ENCODE measurements around the gene CBLN2. TPM values are rescaled to one million over a fixed set of nuclear protein-coding genes. Genes with fewer than 3 reads are reported as not detected.

Gene CBLN2
- total RNA-seq, 5 donors from 2014 or later (not counting 1 experiment from before 2014, with no cell fraction given): not detected

- no peaks in the 10 kb centered on the region for H3K4me1 ChIP-seq (ENCODE audit: control insufficient read depth in 1 of 2, extremely low read depth in 1 of 2, insufficient read depth in 2 of 2, low read length in 2 of 2)
- no peak for ATAC-seq (replicated peaks in 1 of 4)
- no CpG with 5 or more reads among the region's 1 CpG for WGBS (ENCODE audit: insufficient coverage)
These were observed 11.8 kb upstream of the CBLN2 start for GRCh38 chr18:72555968-72556367.

GRCh38 chr18:72555101-72555500 lies 11.0 kb upstream of the CBLN2 start:
- H3K27ac ChIP-seq (ENCODE audit: low read length): no peak overlapping the region
- H3K4me3 ChIP-seq (ENCODE audit: control insufficient read depth in 1 of 2, extremely low read depth in 1 of 2, low read length in 1 of 2): no peak overlapping the region
- DNase-seq: no peak
- CTCF ChIA-PET: no interaction called here
- POLR2A ChIA-PET: no interaction called here
- Mint-ChIP-seq H3K27me3 (no peaks in the 10 kb centered on the region), H3K4me1 (no peaks in the 10 kb centered on the region), H3K9me3 (peaks cover 0 to 3% (median 0%) of the 10 kb centered on the region in 3 donors), H3K27ac (no peak overlapping the region), H3K36me3 (no peaks in the 10 kb centered on the region), H3K4me3 (no peak overlapping the region)
- WGBS (ENCODE audit: insufficient coverage): 62% methylated on average over 3 of the region's 7 CpGs
- H3K9me3 ChIP-seq: no peaks in the 10 kb centered on the region
- ATAC-seq (replicated peaks in 1 of 4): no peak
- H3K27me3 ChIP-seq (replicated peaks in 1 of 2; ENCODE audit: control insufficient read depth in 2 of 2, extremely low read depth in 1 of 2, insufficient read depth in 2 of 2, low read length in 1 of 2): peaks cover 0 to 3% of the 10 kb centered on the region in 2 experiments
- H3K4me1 ChIP-seq (ENCODE audit: control insufficient read depth in 1 of 2, extremely low read depth in 1 of 2, insufficient read depth in 2 of 2, low read length in 2 of 2): no peaks in the 10 kb centered on the region
- no peaks in the 10 kb centered on the region for H3K36me3 ChIP-seq (ENCODE audit: control insufficient read depth in 2 of 2, extremely low read depth in 1 of 2, insufficient read depth in 1 of 2, low read length in 1 of 2)

More at GRCh38 chr18:72555968-72556367, 11.8 kb upstream of the CBLN2 start:
- H3K27me3 Mint-ChIP-seq: no peaks in the 10 kb centered on the region
- no peak overlapping the region for H3K27ac Mint-ChIP-seq
- H3K4me3 Mint-ChIP-seq: no peak overlapping the region
- Histone ChIP-seq H3K27ac (ENCODE audit: low read length) (no peak overlapping the region), H3K4me3 (ENCODE audit: control insufficient read depth in 1 of 2, extremely low read depth in 1 of 2, low read length in 1 of 2) (no peak overlapping the region), H3K27me3 (replicated peaks in 1 of 2; ENCODE audit: control insufficient read depth in 2 of 2, extremely low read depth in 1 of 2, insufficient read depth in 2 of 2, low read length in 1 of 2) (peaks cover 0 to 3% of the 10 kb centered on the region in 2 experiments), H3K9me3 (no peaks in the 10 kb centered on the region), H3K36me3 (ENCODE audit: control insufficient read depth in 2 of 2, extremely low read depth in 1 of 2, insufficient read depth in 1 of 2, low read length in 1 of 2) (no peaks in the 10 kb centered on the region)
- CTCF ChIA-PET: no interaction called here
- H3K9me3 Mint-ChIP-seq: peaks cover 0 to 3% (median 0%) of the 10 kb centered on the region in 3 donors
- no peaks in the 10 kb centered on the region for H3K36me3 Mint-ChIP-seq
- H3K4me1 Mint-ChIP-seq: no peaks in the 10 kb centered on the region
- no peak for DNase-seq
- POLR2A ChIA-PET: no interaction called here

GRCh38 chr18:72543357-72544055 lies 636 bp downstream of the CBLN2 start:
- no peaks in the 10 kb centered on the region for H3K4me1 ChIP-seq (ENCODE audit: control insufficient read depth in 1 of 2, extremely low read depth in 1 of 2, insufficient read depth in 2 of 2, low read length in 2 of 2)
- peaks cover 35 to 39% of the 10 kb centered on the region in 2 donors for H3K27me3 Mint-ChIP-seq
- H3K27me3 ChIP-seq (replicated peaks in 1 of 2; ENCODE audit: control insufficient read depth in 2 of 2, extremely low read depth in 1 of 2, insufficient read depth in 2 of 2, low read length in 1 of 2): peaks cover 21 to 23% of the 10 kb centered on the region in 2 experiments
- no peaks in the 10 kb centered on the region for H3K9me3 Mint-ChIP-seq
- no peaks in the 10 kb centered on the region for H3K36me3 Mint-ChIP-seq
- DNase-seq: no peak
- no peak for ATAC-seq (replicated peaks in 1 of 4)
- peaks cover 5 to 6% (median 6%) of the 10 kb centered on the region in 3 donors for H3K4me1 Mint-ChIP-seq
- H3K4me3 ChIP-seq (ENCODE audit: control insufficient read depth in 1 of 2, extremely low read depth in 1 of 2, low read length in 1 of 2): no peak overlapping the region
- no peak overlapping the region for H3K27ac Mint-ChIP-seq
- CTCF ChIA-PET: interaction anchor here in 1 of 2 donors (0.7 kb wide), 2 partner anchors 18 to 927 kb away, joined by 4 to 7 read pairs; no protein-coding TSS in a partner anchor
- peak overlapping the region in 2 of 3 donors; percentile 36 to 55 for H3K4me3 Mint-ChIP-seq
- H3K27ac ChIP-seq (ENCODE audit: low read length): no peak overlapping the region
- POLR2A ChIA-PET: no interaction called here
- 7% methylated on average over 64 of the region's 73 CpGs for WGBS (ENCODE audit: insufficient coverage)
- no peaks in the 10 kb centered on the region for H3K9me3 ChIP-seq
- no peaks in the 10 kb centered on the region for H3K36me3 ChIP-seq (ENCODE audit: control insufficient read depth in 2 of 2, extremely low read depth in 1 of 2, insufficient read depth in 1 of 2, low read length in 1 of 2)

- DNase-seq: no peak
- Histone ChIP-seq H3K27me3 (replicated peaks in 1 of 2; ENCODE audit: control insufficient read depth in 2 of 2, extremely low read depth in 1 of 2, insufficient read depth in 2 of 2, low read length in 1 of 2) (peaks cover 21 to 25% of the 10 kb centered on the region in 2 experiments), H3K9me3 (no peaks in the 10 kb centered on the region), H3K36me3 (ENCODE audit: control insufficient read depth in 2 of 2, extremely low read depth in 1 of 2, insufficient read depth in 1 of 2, low read length in 1 of 2) (no peaks in the 10 kb centered on the region), H3K4me1 (ENCODE audit: control insufficient read depth in 1 of 2, extremely low read depth in 1 of 2, insufficient read depth in 2 of 2, low read length in 2 of 2) (no peaks in the 10 kb centered on the region), H3K4me3 (ENCODE audit: control insufficient read depth in 1 of 2, extremely low read depth in 1 of 2, low read length in 1 of 2) (no peak overlapping the region), H3K27ac (ENCODE audit: low read length) (no peak overlapping the region)
- POLR2A ChIA-PET: no interaction called here
- CTCF ChIA-PET: interaction anchor here in 1 of 2 donors (0.7 kb wide), 1 partner anchor 926 kb away, joined by 4 read pairs; no protein-coding TSS in a partner anchor
- WGBS (ENCODE audit: insufficient coverage): 6% methylated on average over 18 of the region's 20 CpGs
- Mint-ChIP-seq H3K27me3 (peaks cover 35 to 39% of the 10 kb centered on the region in 2 donors), H3K36me3 (no peaks in the 10 kb centered on the region), H3K4me1 (peaks cover 5 to 6% (median 6%) of the 10 kb centered on the region in 3 donors), H3K4me3 (peak overlapping the region in 1 of 3 donors; percentile 55), H3K9me3 (no peaks in the 10 kb centered on the region), H3K27ac (no peak overlapping the region)
- no peak for ATAC-seq (replicated peaks in 1 of 4)
These were observed 1.2 kb downstream of the CBLN2 start for GRCh38 chr18:72542984-72543356.

GRCh38 chr18:72542342-72542741 lies 1.8 kb downstream of the CBLN2 start:
- DNase-seq (no peak), ATAC-seq (replicated peaks in 1 of 4) (no peak)
- H3K27me3 ChIP-seq (replicated peaks in 1 of 2; ENCODE audit: control insufficient read depth in 2 of 2, extremely low read depth in 1 of 2, insufficient read depth in 2 of 2, low read length in 1 of 2): peaks cover 21 to 25% of the 10 kb centered on the region in 2 experiments
- H3K4me1 Mint-ChIP-seq: peaks cover 5 to 6% (median 6%) of the 10 kb centered on the region in 3 donors
- no peak overlapping the region for H3K4me3 ChIP-seq (ENCODE audit: control insufficient read depth in 1 of 2, extremely low read depth in 1 of 2, low read length in 1 of 2)
- H3K9me3 Mint-ChIP-seq: no peaks in the 10 kb centered on the region
- no peak overlapping the region for H3K27ac ChIP-seq (ENCODE audit: low read length)
- 6% methylated on average over 33 of the region's 34 CpGs for WGBS (ENCODE audit: insufficient coverage)
- no peaks in the 10 kb centered on the region for H3K36me3 ChIP-seq (ENCODE audit: control insufficient read depth in 2 of 2, extremely low read depth in 1 of 2, insufficient read depth in 1 of 2, low read length in 1 of 2)
- no peaks in the 10 kb centered on the region for H3K9me3 ChIP-seq
- ChIA-PET CTCF (no interaction called here), POLR2A (no interaction called here)
- peaks cover 37 to 39% of the 10 kb centered on the region in 2 donors for H3K27me3 Mint-ChIP-seq
- H3K27ac Mint-ChIP-seq: no peak overlapping the region
- H3K4me3 Mint-ChIP-seq: peak overlapping the region in 1 of 3 donors; percentile 55
- no peaks in the 10 kb centered on the region for H3K36me3 Mint-ChIP-seq
- no peaks in the 10 kb centered on the region for H3K4me1 ChIP-seq (ENCODE audit: control insufficient read depth in 1 of 2, extremely low read depth in 1 of 2, insufficient read depth in 2 of 2, low read length in 2 of 2)

- H3K36me3 Mint-ChIP-seq: no peaks in the 10 kb centered on the region
- ChIA-PET CTCF (no interaction called here), POLR2A (no interaction called here)
- Histone ChIP-seq H3K27ac (ENCODE audit: low read length) (no peak overlapping the region), H3K36me3 (ENCODE audit: control insufficient read depth in 2 of 2, extremely low read depth in 1 of 2, insufficient read depth in 1 of 2, low read length in 1 of 2) (no peaks in the 10 kb centered on the region), H3K4me3 (ENCODE audit: control insufficient read depth in 1 of 2, extremely low read depth in 1 of 2, low read length in 1 of 2) (no peak overlapping the region), H3K4me1 (ENCODE audit: control insufficient read depth in 1 of 2, extremely low read depth in 1 of 2, insufficient read depth in 2 of 2, low read length in 2 of 2) (no peaks in the 10 kb centered on the region), H3K9me3 (no peaks in the 10 kb centered on the region), H3K27me3 (replicated peaks in 1 of 2; ENCODE audit: control insufficient read depth in 2 of 2, extremely low read depth in 1 of 2, insufficient read depth in 2 of 2, low read length in 1 of 2) (peaks cover 19 to 25% of the 10 kb centered on the region in 2 experiments)
- DNase-seq (no peak), ATAC-seq (replicated peaks in 1 of 4) (no peak)
- no peak overlapping the region for H3K27ac Mint-ChIP-seq
- peaks cover 5 to 6% (median 6%) of the 10 kb centered on the region in 3 donors for H3K4me1 Mint-ChIP-seq
- 5% methylated on average over 58 of the region's 59 CpGs for WGBS (ENCODE audit: insufficient coverage)
- no peaks in the 10 kb centered on the region for H3K9me3 Mint-ChIP-seq
- no peak overlapping the region for H3K4me3 Mint-ChIP-seq
- peaks cover 37 to 39% of the 10 kb centered on the region in 2 donors for H3K27me3 Mint-ChIP-seq
These were observed 2.2 kb downstream of the CBLN2 start for GRCh38 chr18:72541871-72542332.

All from T-cell (primary cell).